Suppressor macrophage treated with lipopolysaccharide for 1 hour (primary cell): ENCODE measurements around the gene NAALADL2.
"Not testable (repeated sequence)": the region's sequence is repeated elsewhere in the genome, so short reads cannot be mapped to it uniquely, and the experiment has no call there.

ENCODE experiments used
- DNase-seq, 3 donors: peaks; one replicate each; pipeline ENCODE4 v3.0.0-alpha.2; 2020 to 2022

Gene NAALADL2

DNA sequence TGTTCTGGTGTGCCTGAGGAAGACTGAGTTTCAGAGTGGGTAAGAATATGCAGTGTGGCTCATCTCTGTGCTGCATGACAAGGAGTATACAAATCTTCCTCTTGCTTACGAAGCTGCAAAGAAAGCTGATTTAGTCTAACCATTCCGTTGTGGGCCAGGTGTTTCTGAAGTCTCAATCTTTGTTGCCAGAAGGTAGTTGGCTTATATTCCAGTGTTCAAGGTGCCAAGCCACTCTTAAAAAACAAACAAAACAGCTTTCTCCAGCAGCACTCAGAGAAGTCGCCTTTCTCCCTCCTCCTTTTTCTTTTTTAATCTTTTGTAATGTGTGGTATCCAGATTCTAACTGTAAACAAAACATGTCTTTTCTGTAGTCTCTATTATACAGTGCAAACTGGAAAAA lies 872.4 kb downstream of the NAALADL2 start:
- DNase-seq = no peak

DNA sequence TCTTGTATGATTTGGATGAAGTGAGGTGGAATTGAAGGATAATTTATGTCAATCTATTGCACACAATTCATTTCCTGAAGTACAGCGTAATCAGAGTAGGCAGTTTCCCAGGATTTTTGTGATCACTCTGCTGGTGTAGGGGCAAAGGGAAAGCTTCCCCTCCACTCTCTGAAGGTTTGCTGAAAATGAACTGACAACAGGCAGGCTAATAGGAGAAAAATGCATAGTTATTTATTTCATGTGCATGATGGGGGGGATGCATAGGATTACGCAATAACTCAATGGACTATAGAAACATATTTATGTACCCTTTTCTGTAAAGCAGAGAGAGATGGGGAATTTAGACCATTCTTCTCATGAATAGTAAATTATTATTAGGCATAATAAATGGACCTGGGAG lies 872.9 kb downstream of the NAALADL2 start:
- no peak for DNase-seq

DNA sequence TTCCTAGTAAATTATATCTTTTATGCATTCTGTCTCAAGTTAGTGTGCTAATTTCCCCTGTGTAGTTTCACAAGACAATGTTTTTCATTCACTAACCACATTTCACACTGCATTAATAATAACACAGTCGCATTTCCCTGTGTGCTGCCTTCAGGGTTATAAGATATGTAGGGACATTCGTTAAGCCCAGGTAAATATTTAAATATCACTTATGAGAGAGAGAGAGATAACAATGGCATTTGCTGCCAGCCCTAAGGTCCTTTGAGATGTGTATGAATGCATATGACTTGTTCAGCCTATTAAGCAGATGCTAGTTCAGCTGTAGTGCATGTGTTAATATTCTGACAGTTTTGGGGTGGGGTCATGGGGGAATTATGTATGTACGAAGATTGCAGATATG lies 876.7 kb downstream of the NAALADL2 start:
- DNase-seq = no peak

DNA sequence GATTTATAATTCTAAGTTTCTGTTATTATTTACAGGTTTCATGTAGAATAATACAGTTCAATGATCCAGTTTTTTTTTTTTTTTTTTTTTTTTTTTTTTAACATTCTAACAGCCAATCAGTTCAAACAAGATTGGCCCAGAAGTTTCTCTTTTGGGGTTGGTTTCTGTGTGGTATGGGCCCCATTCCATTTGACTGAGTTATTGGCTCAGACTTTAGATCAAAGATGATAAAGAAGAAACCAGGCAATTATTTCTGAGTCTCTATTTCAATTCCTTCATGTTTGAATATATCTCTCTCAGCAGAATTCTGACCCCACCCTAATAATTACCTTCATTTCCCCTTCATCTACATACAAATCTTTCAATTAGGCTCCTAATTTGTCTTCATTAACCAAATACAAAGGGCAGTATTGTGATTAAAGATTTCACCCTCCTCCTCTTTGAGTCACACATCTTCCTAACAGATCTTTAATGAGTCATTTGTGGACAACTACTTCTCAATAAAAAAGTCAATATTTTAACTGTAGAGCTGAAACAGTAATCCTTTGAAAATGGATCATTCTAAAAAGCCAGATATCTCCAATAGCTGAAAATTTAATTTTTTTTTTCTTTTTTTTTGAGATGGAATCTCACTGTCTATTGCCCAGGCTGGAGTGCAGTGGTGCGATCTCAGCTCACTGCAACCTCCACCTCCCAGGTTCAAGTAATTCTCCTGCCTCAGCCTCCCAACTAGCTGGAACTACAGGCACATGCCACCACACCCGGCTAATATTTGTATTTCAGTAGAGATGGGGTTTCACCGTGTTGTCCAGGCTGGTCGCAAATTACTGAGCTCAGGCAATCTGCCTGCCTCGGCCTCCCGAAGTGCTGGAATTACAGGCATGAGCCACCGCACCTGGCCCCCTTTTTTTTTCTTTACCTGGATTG lies 878.8 kb downstream of the NAALADL2 start:
- no peak for DNase-seq

DNA sequence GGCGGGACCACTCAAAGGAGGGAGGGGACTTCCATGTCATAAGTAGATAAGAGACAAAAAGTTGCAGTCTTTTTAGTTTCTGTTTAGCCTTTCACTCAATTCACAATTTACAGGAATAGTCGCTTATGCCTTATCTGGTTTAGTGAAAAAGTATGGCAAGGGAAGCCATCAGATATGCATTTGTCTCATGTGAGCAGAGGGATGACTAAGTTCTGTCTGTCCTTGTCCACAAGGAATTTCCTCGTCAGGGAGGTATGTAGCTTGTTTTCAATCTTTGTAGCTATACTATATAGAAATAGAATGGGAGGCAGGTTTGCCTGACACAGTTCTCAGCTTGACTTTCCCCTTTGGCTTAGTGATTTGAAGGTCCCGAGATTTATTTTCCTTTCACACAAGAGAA lies 882.8 kb downstream of the NAALADL2 start:
- DNase-seq = no peak

DNA sequence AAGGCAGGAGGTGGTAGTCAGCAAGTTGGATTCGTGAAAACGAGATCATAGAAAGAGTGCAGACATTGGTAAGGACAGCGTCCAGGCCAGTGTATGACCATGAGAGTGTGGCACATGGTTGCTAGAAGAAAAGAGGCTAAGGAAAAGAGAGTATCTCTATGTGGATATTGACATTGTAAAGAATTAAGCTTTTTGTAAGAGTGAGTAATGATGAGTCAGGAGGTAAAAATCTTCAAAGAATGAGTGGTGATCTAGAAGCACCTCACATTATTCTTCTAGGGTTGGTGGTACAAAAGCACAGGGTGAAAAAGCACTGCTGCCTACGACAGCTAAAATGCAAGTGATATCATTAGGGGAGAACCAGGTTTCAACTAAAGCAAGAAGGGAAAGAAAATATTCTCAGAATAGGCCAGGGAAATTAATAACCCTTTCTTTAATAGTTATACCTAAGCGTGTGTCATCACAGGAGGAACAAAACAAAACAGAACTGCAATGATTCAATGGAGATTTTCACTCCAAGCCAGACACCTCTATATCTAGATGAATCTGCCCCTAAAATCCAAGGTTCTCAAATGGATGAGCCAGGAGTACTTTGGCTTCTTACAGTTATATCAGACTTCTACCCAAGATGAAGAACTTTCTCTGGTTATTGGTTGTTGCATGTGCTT lies 884.7 kb downstream of the NAALADL2 start:
- no peak for DNase-seq

DNA sequence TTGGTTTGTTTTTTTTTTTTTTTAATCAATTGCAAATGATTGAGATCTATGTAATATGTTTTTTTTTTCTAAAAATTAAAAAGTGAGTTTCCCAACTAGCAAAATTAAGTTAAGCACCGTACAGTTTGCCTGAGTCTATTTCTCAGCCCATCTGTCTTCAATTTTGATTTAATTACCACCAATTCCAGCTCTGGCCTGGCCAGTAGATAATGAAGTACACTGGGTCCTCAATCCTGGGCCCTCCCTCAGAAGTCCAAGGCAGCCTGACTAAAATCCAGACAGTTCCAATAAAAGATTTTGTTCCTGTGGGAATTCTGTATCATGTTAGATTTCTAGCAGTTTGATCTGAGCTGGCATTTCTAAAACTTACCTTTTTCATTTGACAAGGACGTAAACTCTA lies 887.2 kb downstream of the NAALADL2 start:
- DNase-seq = no peak

DNA sequence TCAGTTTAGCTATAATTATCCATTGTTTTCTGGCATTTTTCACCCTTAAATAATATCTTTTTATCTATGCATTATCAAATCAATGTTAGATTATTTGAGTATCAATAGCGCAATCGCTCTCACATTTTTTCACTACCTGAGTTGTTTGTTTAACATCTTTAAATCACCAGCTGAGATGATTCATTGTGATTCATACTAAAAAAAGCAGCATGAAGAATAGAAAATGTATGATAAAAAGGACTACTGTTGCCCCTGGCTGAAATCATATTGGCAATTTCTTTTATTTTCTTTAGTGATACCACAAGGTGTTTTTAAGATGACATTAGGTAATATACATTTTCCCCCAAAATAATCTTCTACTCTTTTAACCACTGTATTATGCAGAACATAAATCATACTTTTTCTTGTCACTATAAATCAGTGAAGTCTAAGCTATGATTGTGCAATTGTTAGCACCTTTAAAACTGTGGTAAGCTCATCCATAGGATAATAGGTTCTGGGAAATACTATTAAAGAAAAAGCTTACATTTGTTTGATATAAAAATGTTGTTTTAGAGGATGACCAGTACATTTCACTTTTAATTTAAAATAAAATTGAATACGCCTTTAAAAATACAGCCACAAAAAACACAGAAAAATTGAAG lies 889.1 kb downstream of the NAALADL2 start:
- DNase-seq = no peak

DNA sequence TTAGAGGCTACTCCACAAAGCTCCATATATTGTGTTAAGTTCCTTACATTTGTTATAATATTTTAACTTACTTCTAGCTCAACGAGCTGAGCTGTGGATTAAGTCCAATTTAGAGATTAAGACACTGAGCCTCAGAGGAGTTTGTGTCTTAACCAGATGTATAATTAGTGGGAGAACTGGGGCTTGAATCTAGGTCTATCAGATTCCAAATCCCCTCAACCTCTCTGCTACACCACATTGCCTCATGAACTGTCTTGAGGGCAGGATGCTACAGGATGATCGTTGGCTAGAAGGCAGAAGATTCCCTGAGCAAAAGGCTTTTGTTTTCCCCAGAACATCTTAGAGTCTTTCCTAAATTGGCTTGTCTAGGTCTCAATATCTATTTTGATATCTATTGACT lies 890.8 kb downstream of the NAALADL2 start:
- DNase-seq = no peak

DNA sequence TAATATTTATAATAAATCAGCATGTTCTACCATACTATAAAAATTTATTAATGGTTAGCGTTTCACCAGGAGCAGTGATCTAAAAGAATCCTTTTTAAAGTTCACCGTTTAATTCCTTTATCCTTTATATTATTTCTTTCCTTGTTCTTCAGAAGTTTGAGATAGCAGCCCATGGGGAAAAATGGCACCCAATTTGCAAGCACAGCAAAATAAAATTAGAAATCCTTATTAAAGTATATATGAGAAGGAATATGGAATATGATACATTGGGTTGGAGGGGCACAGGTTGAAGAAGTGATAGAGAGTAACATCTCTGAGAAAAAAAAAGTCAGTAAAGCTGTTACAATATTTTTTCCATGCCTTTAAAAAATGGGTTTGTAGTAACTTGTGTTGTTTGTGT lies 892.0 kb downstream of the NAALADL2 start:
- no peak for DNase-seq

DNA sequence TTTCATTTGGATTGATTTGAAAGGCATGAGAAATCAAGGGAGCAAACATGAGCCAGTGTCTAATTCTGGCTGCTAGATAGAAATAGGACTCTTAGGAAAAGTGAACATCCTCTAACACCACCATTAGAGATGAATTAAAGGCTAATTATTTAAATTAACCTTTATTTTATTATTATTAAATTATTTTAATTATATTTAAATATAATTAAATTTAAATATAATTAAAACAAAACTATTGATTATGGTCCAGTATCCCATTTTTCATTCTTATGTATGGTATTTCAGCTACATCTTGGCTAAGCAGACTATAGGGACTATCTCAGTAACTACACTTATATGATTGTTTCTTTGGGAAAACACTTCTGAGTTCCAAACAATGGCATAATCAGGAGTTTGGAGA lies 904.8 kb downstream of the NAALADL2 start:
- no peak for DNase-seq

DNA sequence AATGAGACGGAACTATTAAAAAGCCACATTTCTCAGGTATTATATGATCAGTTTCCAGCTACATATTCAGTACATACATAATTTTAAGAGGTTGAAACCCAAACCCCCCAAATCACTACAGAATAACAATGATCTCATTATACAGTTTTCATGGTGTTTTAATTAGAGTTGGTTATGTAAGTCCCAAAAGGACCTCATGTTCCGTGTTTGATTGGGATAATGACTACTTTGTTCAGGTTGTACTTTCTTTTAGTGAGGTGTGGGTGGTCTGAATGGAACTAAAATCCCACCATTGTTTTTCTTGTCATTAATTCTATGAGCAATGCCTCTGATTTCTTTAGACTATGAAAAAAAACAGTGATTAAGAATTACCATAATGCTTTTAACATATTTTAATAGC lies 905.6 kb downstream of the NAALADL2 start:
- DNase-seq = no peak

DNA sequence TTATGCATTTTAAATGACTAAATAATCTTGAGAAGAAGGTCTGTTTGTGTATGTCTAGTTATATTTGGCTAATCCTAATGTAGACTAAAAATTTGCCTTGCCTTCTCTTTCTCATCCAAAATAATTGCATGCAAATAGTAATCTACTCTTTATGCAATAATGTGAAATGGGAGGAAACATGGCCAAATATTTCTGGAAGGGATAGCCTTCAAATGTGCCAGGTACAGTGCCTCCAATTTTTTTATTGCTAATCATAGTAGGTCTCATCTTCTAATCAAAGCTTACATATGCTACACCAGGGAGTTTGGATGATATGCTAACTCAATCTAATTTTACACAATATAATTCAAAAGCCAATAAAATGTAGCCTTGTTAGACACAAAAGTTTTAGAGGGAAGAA lies 911.3 kb downstream of the NAALADL2 start:
- no peak for DNase-seq

DNA sequence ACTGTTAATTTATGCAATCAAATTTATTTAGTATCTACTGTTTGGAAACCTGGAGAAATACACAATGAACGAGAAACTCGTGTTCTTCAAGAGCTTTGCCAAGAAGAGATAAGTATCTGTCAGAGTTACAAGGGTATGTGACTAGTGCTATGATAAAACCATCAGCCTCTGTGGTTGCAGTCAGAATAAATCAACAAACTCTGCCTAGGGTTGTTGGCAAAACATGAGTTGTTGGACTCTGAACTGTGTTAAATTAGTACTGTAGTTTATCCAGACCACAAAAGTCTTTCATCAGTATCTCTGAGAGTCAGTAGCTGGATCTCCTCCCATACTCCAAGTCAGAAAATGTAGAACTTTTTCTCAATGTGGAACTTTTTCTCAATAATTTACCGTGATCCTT lies 918.4 kb downstream of the NAALADL2 start:
- DNase-seq = no peak

DNA sequence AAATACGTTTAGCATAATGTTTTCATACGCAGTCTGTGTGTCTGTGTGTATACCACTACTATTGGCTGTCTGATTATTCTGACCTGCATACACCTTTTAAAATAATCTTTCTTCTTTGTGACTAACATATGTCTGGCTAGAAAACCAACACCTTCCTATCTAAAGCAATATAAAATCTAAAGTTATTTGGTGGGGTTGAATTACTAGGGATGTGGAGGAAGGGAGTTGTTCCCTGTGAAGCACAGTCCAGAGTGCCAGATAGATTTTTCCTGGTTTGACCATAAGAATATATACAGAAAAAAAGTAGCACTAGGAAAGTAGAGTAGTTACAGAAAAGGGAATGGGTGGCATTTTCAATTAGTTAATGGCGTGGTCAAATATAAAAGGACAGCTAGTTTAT lies 918.8 kb downstream of the NAALADL2 start:
- no peak for DNase-seq

DNA sequence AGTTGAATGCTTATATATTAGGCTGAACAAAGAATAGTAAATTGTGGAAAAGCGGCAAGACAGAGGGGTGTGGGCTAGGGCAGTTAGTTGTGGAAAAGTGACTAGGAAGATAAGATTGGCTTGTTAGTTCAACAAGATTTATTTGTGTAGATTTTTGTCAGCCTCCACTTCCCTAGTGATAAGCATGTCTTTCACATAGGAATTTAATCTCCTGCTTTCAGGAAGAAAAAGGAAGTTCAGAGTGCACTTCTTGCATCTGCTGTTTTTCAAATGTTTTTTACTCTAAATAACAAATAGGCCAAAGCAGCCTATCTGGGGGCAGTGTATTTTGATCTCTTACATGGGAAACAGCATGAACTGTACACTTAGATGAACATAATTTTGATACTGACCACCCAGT lies 919.9 kb downstream of the NAALADL2 start:
- no peak for DNase-seq

DNA sequence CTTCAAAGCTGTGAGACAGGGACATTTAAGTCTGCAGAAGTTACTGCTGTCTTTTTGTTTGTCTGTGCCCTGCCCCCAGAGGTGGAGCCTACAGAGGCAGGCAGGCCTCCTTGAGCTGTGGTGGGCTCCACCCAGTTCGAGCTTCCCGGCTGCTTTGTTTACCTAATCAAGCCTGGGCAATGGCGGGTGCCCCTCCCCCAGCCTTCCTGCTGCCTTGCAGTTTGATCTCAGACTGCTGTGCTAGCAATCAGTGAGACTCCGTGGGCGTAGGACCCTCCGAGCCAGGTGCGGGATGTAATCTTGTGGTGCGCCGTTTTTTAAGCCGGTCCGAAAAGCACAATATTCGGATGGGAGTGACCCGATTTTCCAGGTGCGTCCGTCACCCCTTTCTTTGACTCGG lies 928.0 kb downstream of the NAALADL2 start:
- not testable (repeated sequence) for DNase-seq

DNA sequence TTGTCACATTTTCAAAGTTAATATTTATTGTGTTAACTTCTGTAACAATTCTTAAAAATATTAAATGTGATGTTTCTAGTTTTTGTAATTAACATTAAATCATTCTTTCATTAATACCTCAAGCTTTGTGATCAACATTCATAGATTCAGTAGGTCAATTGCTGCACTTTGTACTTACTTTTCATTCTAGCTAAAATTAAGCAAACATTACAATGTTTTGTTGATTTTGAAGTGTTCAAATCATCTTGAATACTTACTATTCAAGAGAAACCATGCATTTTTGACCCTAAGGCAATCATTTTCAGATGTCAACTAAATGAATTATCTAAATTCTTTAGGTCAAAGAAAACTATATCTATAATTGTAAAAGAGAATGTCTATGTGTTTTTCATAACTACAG lies 933.1 kb downstream of the NAALADL2 start:
- no peak for DNase-seq

DNA sequence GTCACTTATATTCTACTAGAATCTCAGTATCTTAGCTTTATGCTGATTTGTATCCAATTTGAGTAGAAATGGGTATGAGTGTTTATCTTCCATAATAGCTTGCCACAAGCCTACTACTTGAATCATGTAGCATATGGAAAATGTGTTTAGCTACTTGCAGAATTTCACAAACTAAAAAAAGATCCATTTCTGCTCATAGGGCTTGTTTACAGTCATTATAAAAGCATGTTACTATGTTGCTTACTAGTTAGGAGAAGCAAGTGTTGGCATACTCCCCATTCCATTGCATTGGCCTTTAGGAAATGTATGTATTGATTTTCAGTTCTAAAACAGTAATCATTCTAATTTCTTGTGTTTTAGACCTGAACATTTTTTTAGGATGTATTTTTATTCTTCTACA lies 939.2 kb downstream of the NAALADL2 start:
- DNase-seq = no peak

DNA sequence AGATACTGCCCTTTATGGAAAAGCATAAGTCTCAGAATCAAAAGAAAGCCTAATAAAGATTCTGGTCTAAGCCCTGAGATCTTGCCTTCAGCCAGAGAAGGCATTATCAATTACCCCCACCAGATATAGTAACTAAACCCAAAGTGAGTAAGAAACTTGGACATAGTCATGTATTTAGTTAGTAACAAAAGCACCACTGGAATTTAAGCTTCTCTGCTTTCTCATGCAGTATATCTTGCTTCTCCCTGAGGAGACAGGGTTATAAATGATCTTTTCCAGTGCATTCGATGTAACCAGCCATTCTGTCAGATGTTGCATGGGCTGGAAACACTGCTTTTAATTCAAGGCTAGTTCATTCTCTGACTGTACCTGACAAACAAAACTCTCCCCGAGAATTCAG lies 946.7 kb downstream of the NAALADL2 start:
- no peak for DNase-seq

DNA sequence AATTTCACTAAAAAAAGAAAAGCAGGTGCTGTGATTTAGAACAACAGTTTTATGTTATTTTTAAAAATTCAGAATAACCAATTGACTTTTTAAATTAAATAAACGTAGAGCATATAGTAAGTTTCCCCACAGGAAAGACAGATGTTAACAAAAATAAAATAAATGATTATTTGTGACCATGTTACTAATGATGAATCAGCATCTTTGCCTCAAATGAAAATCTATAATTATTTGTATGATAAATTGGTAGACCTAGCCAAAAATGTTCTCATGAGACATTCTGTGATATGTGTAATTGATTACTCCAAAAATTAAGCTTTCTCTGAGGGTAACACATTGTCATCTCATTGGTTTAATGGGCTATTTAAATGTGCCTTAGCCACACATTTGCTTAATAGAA lies 948.0 kb downstream of the NAALADL2 start:
- no peak for DNase-seq

DNA sequence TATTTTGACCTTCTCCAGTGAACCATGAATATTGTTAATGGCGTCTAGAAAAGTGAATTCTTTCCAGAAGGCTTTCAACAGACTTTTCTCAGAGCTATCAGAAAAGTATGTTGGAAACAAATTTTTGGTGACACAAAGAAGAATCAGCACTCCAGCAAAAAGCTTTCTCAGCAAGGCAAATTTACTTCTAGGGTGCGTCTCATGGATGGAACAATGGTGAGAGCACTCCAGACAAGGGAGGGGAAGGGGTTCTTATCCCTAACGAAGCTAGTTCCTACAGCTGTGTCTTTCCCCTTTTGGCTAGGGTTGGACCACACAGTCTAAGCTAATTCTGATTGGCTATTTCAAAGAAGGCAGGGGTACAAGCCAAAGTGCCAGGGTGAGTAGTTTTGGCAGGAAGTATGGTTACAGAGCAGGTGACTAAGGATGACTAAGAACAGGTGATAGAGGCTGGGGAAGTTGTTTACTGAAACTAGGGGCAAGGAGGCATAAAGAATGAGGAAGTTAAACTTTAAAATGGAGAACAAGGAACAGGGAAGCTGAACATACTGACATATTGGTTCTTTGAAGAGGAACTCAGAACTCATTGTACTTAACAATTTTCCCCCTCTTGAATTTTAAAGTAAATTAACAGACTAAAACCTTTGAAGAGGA lies 959.8 kb downstream of the NAALADL2 start:
- DNase-seq = no peak

DNA sequence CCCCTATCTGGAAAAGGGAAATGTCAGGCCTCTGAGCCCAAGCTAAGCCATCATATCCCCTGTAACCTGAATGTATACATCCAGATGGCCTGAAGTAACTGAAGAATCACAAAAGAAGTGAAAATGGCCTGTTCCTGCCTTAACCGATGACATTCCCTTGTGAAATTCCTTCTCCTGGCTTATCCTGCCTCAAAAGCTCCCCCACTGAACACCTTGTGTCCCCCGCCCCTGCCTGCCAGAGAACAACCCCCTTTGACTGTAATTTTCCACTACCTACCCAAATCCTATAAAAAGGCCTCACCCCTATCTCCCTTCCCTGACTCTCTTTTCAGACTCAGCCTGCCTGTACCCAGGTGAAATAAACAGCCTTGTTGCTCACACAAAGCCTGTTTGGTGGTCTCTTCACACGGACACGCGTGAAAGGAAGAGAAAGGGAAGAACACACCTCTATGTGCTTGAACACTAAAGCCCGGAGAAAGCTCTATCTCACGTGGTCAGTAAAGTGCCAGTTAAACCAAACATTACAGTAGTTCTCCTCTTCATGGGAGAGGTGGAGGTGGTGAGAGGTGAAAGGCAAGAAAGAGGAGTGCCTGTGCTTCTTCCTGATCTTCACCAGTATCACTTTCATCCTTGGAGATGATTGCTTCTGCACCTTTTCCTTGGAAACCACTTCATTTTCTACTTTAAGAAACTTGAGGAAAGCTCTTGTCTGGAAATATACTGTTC lies 963.8 kb downstream of the NAALADL2 start:
- not testable (repeated sequence) for DNase-seq
